ENCODE data around the gene IFI6. TPM values are rescaled to one million over a fixed set of nuclear protein-coding genes. Genes with fewer than 3 reads are reported as not detected.

IFI6 gene
- total RNA-seq, 1 experiment from 2014 or later = 4.3 TPM

GRCh38 chr1:27668121-27668807 lies 3.7 kb downstream of the IFI6 start:
- no peak overlapping the region for H3K27ac Mint-ChIP-seq
- Histone ChIP-seq H3K18ac (ENCODE audit: insufficient read length, low read depth, low read length) (no peak overlapping the region), H4K91ac (ENCODE audit: insufficient read length, low read depth, low read length) (no peak overlapping the region), H2BK120ac (ENCODE audit: low read depth, low read length, poor library complexity, severe bottlenecking) (no peak overlapping the region), H2BK15ac (ENCODE audit: low read depth, low read length) (no peak overlapping the region), H3K56ac (ENCODE audit: insufficient read length, low read depth, low read length) (no peak overlapping the region), H2AFZ (ENCODE audit: low read length) (no peak overlapping the region), H3K27me3 (ENCODE audit: insufficient read depth, low read length) (no peaks in the 10 kb centered on the region; the same call in 1 of the 2 replicates), H2BK5ac (ENCODE audit: insufficient read length, low read length) (no peak overlapping the region), H3K23me2 (ENCODE audit: insufficient read length, low read depth, low read length, poor library complexity, severe bottlenecking) (peaks cover 10% of the 10 kb centered on the region), H4K20me1 (ENCODE audit: control insufficient read depth, insufficient read depth, insufficient read length) (no peaks in the 10 kb centered on the region), H3K79me2 (ENCODE audit: insufficient read depth, low read length) (no peaks in the 10 kb centered on the region), H3K14ac (ENCODE audit: insufficient read depth, low read length) (no peak overlapping the region), H4K8ac (replicated peaks; ENCODE audit: insufficient read length, low read depth, low read length) (no peak overlapping the region), H4K5ac (ENCODE audit: insufficient read length, low read depth, low read length) (no peak overlapping the region), H3K27ac (ENCODE audit: insufficient read length, low read depth, low read length) (no peak overlapping the region), H2BK12ac (ENCODE audit: insufficient read length, low read depth, low read length) (no peak overlapping the region), H3K79me1 (ENCODE audit: insufficient read depth, low read depth, low read length, poor library complexity, severe bottlenecking) (no peaks in the 10 kb centered on the region), H2AK5ac (ENCODE audit: insufficient read length, low read length) (no peak overlapping the region), H2BK20ac (ENCODE audit: low read depth, low read length, poor library complexity, severe bottlenecking) (no peak overlapping the region), H3K4me2 (ENCODE audit: insufficient read depth, insufficient read length, low read length) (no peak overlapping the region), H3T11ph (ENCODE audit: low read length) (no peak overlapping the region), H3K9ac (ENCODE audit: extremely low read depth, insufficient read length, low read length) (no peak overlapping the region), H3K9me3 (ENCODE audit: control insufficient read depth, low read depth, low read length) (no peaks in the 10 kb centered on the region), H3K23ac (ENCODE audit: insufficient read length, low read depth, low read length) (no peak overlapping the region), H3K4ac (ENCODE audit: low read depth, low read length) (no peak overlapping the region), H3K4me1 (ENCODE audit: insufficient read depth, low read length) (no peaks in the 10 kb centered on the region; the same call in 1 of the 2 replicates)
- H3K4me3 Mint-ChIP-seq = no peak overlapping the region
- TF ChIP-seq CTCF (conservative IDR thresholded peaks at IDR 0.05) = no peak
- WGBS (ENCODE audit: extremely low coverage, insufficient read length, low lambda C conversion rate) = no CpG with 5 or more reads among the region's 42 CpGs
- no peak for DNase-seq
- H3K36me3 Mint-ChIP-seq (ENCODE audit: insufficient read depth in 1 of 3, low read depth in 3 of 3) = no peaks in the 10 kb centered on the region
- H3K27me3 Mint-ChIP-seq (ENCODE audit: low read depth) = peaks cover 24% of the 10 kb centered on the region
- H3K9me3 Mint-ChIP-seq = no peaks in the 10 kb centered on the region
- peaks cover 15 to 20% of the 10 kb centered on the region in 2 experiments for H3K4me1 Mint-ChIP-seq

All from H9 (cell line).